ENCODE measurements around the gene CDK9. TPM values are rescaled to one million over a fixed set of nuclear protein-coding genes. Genes with fewer than 3 reads are reported as not detected.

Gene CDK9
- total RNA-seq, 2 donors from 2014 or later: 37.2 to 53.3 TPM

DNA sequence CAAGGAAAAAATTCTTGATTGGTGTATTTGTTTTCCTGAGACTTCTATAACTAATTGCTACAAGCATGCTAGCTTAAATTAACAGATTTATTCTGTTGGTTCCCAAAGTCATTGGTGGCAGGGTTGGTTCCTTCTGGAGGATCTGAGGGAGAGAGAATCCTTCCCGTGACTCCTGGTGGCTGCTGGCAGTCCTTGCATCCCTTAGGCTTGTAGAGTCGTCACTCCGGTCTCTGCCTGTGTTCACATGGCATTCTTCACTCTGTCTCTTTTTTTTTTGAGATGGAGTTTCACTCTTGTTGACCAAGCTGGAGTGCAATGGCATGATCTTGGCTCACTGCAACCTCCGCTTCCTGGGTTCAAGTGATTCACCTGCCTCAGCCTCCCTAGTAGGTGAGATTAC is 5.3 kb downstream of the CDK9 start:
- H3K36me3 ChIP-seq: peaks cover 48% of the 10 kb centered on the region
- DNase-seq (ENCODE audit: low spot score): no peak
- no peaks in the 10 kb centered on the region for H3K9me3 ChIP-seq
- no peaks in the 10 kb centered on the region for H3K27me3 ChIP-seq
- peaks cover 0 to 45% of the 10 kb centered on the region in 2 donors for H3K4me1 ChIP-seq
- no peak overlapping the region for H3K4me3 ChIP-seq
- H3K27ac ChIP-seq: peak overlapping the region; percentile 57 to 61
- TF ChIP-seq, protein P1, sequence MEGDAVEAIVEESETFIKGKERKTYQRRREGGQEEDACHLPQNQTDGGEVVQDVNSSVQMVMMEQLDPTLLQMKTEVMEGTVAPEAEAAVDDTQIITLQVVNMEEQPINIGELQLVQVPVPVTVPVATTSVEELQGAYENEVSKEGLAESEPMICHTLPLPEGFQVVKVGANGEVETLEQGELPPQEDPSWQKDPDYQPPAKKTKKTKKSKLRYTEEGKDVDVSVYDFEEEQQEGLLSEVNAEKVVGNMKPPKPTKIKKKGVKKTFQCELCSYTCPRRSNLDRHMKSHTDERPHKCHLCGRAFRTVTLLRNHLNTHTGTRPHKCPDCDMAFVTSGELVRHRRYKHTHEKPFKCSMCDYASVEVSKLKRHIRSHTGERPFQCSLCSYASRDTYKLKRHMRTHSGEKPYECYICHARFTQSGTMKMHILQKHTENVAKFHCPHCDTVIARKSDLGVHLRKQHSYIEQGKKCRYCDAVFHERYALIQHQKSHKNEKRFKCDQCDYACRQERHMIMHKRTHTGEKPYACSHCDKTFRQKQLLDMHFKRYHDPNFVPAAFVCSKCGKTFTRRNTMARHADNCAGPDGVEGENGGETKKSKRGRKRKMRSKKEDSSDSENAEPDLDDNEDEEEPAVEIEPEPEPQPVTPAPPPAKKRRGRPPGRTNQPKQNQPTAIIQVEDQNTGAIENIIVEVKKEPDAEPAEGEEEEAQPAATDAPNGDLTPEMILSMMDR (IDR thresholded peaks at IDR 0.05): no peak

DNA sequence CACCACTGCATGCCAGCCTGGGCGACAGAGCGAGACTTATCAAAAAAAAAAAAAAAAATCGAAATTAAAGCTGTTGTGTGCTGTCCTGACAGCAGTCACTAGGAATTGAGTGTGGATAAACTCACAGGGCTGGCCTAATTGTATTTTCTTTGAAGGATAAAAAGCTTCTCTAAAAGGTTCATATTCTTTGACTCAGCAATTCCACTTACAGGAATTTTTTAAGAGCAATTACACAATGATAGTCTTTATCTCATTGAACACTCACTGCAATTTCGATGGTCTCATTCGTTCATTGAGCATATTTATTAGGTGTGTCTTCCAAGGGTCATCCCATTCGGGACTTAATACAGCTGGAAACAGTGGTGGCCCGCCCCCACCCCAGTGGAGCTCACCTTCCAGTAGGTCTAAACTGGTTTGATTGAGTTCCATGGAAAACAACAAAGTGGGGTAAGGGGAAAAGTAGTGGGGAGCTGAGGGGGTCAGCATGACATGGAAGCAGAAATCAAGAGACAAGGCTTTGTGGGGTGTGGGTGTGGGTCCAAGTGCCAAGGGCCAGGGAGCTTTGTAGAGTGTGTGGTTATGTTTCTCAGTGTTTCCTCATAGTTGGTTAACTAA is 6.7 kb downstream of the CDK9 start:
- H3K27ac ChIP-seq: peak overlapping the region in 1 of 2 donors; percentile 44
- H3K4me1 ChIP-seq: peaks cover 0 to 43% of the 10 kb centered on the region in 2 donors
- H3K9me3 ChIP-seq: no peaks in the 10 kb centered on the region
- no peak for DNase-seq (ENCODE audit: low spot score)
- no peaks in the 10 kb centered on the region for H3K27me3 ChIP-seq
- no peak overlapping the region for H3K4me3 ChIP-seq
- H3K36me3 ChIP-seq: peaks cover 43% of the 10 kb centered on the region
- TF ChIP-seq, protein P1 (IDR thresholded peaks at IDR 0.05): no peak

DNA sequence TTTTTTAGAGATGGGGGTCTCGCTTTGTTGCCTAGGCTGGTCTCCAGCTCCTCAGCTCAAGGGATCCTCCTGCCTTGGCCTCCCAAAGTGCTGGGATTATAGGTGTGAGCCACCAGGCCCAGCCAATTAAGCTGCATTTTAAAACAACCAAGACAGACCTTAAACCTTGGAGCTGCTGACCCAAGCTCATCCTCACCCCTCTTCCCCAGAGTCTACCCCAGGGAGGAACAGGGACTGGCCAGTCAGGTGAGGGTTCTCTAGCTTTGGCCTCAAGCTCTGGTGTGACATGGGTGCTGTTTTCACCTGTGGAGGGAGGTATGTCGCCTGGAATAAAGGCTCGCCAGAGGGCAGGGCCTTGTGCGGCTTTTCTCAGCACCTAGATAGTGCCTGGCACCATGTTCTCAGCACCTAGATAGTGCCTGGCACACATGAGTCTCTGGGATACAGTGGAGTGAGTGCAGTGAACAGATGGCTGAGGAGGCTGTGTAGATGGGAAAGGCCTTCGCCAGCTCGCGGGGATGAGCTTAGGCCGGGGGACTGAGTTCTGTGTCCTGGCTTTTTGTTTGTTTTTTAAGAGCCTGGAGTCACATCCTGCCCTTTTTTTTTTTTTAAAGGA is 7.4 kb downstream of the CDK9 start:
- Histone ChIP-seq H3K4me1 (peaks cover 0 to 36% of the 10 kb centered on the region in 2 donors), H3K4me3 (no peak overlapping the region), H3K27ac (peak overlapping the region; percentile 12 to 44), H3K36me3 (peaks cover 36% of the 10 kb centered on the region), H3K9me3 (no peaks in the 10 kb centered on the region), H3K27me3 (no peaks in the 10 kb centered on the region)
- no peak for DNase-seq (ENCODE audit: low spot score)
- TF ChIP-seq, protein P1 (IDR thresholded peaks at IDR 0.05): no peak

DNA sequence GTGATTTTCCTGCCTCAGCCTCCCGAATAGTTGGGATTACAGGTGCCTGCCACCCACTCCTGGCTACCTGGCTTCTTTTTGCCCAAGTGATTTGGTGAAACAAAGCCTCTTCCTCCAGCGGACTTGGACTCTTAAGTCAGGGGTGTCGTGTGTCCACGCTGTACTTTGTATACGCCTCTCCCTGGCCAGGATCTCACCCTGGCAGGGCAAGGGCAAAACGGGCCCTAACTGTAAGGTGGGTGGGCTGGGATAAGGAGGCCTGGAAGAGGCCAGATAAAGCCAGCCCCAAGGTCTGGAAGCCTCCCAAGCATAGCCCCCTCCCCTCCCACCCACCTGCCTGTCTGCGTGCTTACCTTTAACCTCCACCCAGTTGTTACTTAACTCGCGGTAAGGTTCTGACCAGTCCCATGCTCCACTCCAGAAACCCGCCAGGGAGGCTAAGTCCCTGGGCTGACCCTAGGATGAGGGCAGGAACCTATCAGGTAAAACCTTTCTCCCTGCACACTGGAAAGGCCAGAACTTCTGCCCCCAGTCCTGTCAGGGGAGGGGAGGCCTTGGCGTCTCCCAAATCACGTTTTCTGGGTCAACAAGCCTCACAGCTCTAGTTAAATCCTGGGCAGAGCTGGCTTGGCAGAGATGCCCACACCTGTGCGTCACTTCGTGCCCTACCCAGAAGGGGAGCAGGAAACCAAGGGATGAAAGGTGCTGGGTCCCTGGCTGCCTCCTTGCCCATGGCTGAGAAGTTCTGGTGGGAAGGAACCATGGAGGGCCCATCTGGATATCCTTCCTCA is 8.4 kb downstream of the CDK9 start:
- no peak overlapping the region for H3K4me3 ChIP-seq
- no peak for DNase-seq (ENCODE audit: low spot score)
- H3K36me3 ChIP-seq: peaks cover 26% of the 10 kb centered on the region
- TF ChIP-seq, protein P1 (IDR thresholded peaks at IDR 0.05): no peak
- no peaks in the 10 kb centered on the region for H3K9me3 ChIP-seq
- H3K4me1 ChIP-seq: peaks cover 0 to 30% of the 10 kb centered on the region in 2 donors
- no peaks in the 10 kb centered on the region for H3K27me3 ChIP-seq
- peak overlapping the region in 1 of 2 donors; percentile 44 for H3K27ac ChIP-seq

DNA sequence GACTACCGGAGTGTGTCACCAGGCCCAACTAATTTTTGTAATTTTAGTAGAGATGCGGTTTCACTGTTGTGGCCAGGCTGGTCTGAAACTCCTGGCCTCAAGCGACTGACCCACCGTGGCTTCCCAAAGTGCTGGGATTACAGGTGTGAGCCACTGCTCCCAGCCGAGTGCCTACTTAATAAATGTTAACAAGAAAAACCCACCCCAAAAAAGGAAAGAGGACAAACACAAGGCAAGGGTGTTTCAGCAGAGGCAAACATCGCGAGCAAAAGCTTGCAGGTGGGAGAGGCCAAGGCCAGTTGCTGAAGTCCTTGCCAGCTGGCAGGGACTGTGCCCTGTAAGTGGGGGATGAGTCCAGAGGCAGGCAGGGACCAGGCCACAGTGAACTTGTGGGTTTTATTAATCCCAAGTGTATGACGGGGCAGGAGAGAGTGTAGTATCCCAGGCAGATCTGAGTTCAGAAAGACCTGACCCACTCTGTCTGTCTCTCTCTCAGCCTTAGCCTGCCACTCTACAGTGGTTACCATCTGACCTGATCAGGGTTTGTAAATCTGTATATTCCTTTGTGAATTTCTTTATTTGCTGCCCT is 10.5 kb downstream of the CDK9 start:
- Histone ChIP-seq H3K9me3 (no peaks in the 10 kb centered on the region), H3K27me3 (no peaks in the 10 kb centered on the region), H3K4me1 (peaks cover 0 to 11% of the 10 kb centered on the region in 2 donors), H3K4me3 (no peak overlapping the region), H3K27ac (peak overlapping the region; percentile 33 to 57), H3K36me3 (peaks cover 5% of the 10 kb centered on the region)
- no peak for DNase-seq (ENCODE audit: low spot score)
- TF ChIP-seq, protein P1 (IDR thresholded peaks at IDR 0.05): no peak

Data from right atrium auricular region (tissue), 2 donors.